Suprapubic skin (tissue), 4 donors: Measurements from ENCODE around the gene MAMLD1. TPM values are rescaled to one million over a fixed set of nuclear protein-coding genes. Genes with fewer than 3 reads are reported as not detected.
A peak's percentile ranks its signal among the peaks of the same experiment; 100 is the strongest.

ENCODE experiments used
- DNase-seq, 2 donors: peaks; one replicate each; pipeline ENCODE4 v3.0.0-alpha.2; 2019; ENCODE audit warnings: low spot score in 2 of 2
- H3K27ac ChIP-seq: fragments of 200-600 bp; sonication (generic); one replicate; pipeline ENCODE4 v1.5.1; 2019
- H3K27me3 ChIP-seq: fragments of 200-600 bp; sonication (generic); one replicate; pipeline ENCODE4 v1.5.1; 2019
- H3K36me3 ChIP-seq: fragments of 200-600 bp; sonication (generic); one replicate; pipeline ENCODE4 v1.5.1; 2019
- H3K4me1 ChIP-seq: fragments of 200-600 bp; sonication (generic); one replicate; pipeline ENCODE4 v1.5.1; 2019
- H3K4me3 ChIP-seq: fragments of 200-600 bp; sonication (generic); one replicate; pipeline ENCODE4 v1.5.1; 2019; ENCODE audit warnings: mild to moderate bottlenecking
- H3K9me3 ChIP-seq: fragments of 200-600 bp; sonication (generic); one replicate; pipeline ENCODE4 v1.5.1; 2019
- EP300 ChIP-seq: sonication (generic); formaldehyde crosslinking; IDR thresholded peaks from one replicate; pipeline ENCODE4 v1.6.1; 2017; ENCODE audit warnings: antibody characterized with exemption
- POLR2A ChIP-seq, 2 donors: fragments of 450-650 bp; IDR thresholded peaks; one replicate each; pipeline ENCODE4 v1.6.1; 2017; ENCODE audit warnings: antibody characterized with exemption in 2 of 2, mild to moderate bottlenecking in 2 of 2, moderate library complexity in 2 of 2
- POLR2AphosphoS5 ChIP-seq, 3 donors: sonication (generic); formaldehyde crosslinking; IDR thresholded peaks; one replicate each; pipeline ENCODE4 v1.6.1; 2017; ENCODE audit warnings: antibody characterized with exemption in 3 of 3
- WGBS: methylation state at CpG from one replicate; pipeline ENCODE4 v1.1.5; 2018; 5-methylcytosine and 5-hydroxymethylcytosine counted together
- total RNA-seq, 4 donors: library from RNA; depleted of rRNA; stranded (reverse); fragments of >200 nt; gene quantifications; one replicate each; pipeline ENCODE4 v1.1.0, GENCODE V29; 2016
- TF ChIP-seq, protein P1 (sequence below), 2 donors: fragments of 200-600 bp in 1 of 2; fragments of 450-650 bp in 1 of 2; sonication (generic) in 1 of 2; IDR thresholded peaks; one replicate each; pipeline ENCODE4 v1.5.1; 2016 to 2019; ENCODE audit warnings: antibody characterized with exemption in 2 of 2, mild to moderate bottlenecking in 1 of 2, moderate library complexity in 1 of 2

MAMLD1 gene
- total RNA-seq, 4 donors from 2014 or later: 0.68 to 4.5 (median 3.4) TPM

DNA sequence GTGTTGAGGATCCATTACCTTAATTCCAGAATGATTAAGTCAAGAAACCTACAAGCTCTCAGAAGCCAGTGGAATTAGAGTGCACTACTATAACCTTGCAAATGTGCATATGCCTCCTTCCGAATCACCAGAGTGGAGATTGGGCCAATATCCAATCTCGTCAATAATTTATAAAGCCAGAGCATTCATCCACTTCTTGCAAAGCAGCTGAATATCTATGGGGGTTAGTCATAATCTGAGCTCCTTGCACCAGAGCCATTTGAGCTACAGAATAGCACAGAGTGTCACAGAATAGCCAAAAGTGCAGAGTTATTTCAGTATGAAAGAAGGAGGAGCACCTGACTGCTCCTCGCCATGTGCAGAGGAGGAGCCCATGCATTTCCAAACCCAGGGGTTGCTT is 136.1 kb downstream of the MAMLD1 start:
- H3K9me3 ChIP-seq: no peaks in the 10 kb centered on the region
- no peak overlapping the region for H3K27ac ChIP-seq
- DNase-seq: no peak
- no peaks in the 10 kb centered on the region for H3K27me3 ChIP-seq
- no peak overlapping the region for H3K4me3 ChIP-seq
- WGBS: 59% methylated on average over 3 of the region's 3 CpGs
- no peak for TF ChIP-seq POLR2A (IDR thresholded peaks at IDR 0.05)
- TF ChIP-seq, protein P1, sequence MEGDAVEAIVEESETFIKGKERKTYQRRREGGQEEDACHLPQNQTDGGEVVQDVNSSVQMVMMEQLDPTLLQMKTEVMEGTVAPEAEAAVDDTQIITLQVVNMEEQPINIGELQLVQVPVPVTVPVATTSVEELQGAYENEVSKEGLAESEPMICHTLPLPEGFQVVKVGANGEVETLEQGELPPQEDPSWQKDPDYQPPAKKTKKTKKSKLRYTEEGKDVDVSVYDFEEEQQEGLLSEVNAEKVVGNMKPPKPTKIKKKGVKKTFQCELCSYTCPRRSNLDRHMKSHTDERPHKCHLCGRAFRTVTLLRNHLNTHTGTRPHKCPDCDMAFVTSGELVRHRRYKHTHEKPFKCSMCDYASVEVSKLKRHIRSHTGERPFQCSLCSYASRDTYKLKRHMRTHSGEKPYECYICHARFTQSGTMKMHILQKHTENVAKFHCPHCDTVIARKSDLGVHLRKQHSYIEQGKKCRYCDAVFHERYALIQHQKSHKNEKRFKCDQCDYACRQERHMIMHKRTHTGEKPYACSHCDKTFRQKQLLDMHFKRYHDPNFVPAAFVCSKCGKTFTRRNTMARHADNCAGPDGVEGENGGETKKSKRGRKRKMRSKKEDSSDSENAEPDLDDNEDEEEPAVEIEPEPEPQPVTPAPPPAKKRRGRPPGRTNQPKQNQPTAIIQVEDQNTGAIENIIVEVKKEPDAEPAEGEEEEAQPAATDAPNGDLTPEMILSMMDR (IDR thresholded peaks at IDR 0.05): no peak
- no peak for TF ChIP-seq POLR2AphosphoS5 (IDR thresholded peaks at IDR 0.05)
- no peak for TF ChIP-seq EP300
- no peaks in the 10 kb centered on the region for H3K36me3 ChIP-seq
- peaks cover 9% of the 10 kb centered on the region for H3K4me1 ChIP-seq

DNA sequence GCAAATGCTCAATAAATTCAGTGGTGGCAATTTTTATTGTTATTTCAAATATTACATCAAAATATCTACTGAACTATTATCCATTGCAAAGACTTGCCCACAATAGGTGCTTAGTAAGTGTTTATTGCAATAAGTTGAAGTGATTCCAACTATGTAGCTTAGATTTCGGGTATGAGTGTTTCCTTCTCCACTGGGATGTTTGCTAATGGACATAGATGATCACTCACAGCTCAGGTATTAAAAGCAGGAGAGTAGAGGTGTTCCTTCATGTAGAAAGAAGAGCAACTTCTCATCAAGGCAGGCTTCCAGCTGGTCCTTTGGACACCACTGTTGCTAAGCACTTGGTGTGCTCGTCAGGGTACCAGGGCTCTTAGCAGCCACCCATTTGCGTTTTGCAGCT is 139.0 kb downstream of the MAMLD1 start:
- no peak for TF ChIP-seq POLR2A (IDR thresholded peaks at IDR 0.05)
- TF ChIP-seq, protein P1 (IDR thresholded peaks at IDR 0.05): no peak
- no peak for TF ChIP-seq POLR2AphosphoS5 (IDR thresholded peaks at IDR 0.05)
- TF ChIP-seq EP300: no peak
- H3K27me3 ChIP-seq: no peaks in the 10 kb centered on the region
- no peak overlapping the region for H3K4me3 ChIP-seq
- H3K9me3 ChIP-seq: no peaks in the 10 kb centered on the region
- no peaks in the 10 kb centered on the region for H3K36me3 ChIP-seq
- peaks cover 13% of the 10 kb centered on the region for H3K4me1 ChIP-seq
- 70% methylated on average over 3 of the region's 3 CpGs for WGBS
- no peak overlapping the region for H3K27ac ChIP-seq
- DNase-seq: no peak

DNA sequence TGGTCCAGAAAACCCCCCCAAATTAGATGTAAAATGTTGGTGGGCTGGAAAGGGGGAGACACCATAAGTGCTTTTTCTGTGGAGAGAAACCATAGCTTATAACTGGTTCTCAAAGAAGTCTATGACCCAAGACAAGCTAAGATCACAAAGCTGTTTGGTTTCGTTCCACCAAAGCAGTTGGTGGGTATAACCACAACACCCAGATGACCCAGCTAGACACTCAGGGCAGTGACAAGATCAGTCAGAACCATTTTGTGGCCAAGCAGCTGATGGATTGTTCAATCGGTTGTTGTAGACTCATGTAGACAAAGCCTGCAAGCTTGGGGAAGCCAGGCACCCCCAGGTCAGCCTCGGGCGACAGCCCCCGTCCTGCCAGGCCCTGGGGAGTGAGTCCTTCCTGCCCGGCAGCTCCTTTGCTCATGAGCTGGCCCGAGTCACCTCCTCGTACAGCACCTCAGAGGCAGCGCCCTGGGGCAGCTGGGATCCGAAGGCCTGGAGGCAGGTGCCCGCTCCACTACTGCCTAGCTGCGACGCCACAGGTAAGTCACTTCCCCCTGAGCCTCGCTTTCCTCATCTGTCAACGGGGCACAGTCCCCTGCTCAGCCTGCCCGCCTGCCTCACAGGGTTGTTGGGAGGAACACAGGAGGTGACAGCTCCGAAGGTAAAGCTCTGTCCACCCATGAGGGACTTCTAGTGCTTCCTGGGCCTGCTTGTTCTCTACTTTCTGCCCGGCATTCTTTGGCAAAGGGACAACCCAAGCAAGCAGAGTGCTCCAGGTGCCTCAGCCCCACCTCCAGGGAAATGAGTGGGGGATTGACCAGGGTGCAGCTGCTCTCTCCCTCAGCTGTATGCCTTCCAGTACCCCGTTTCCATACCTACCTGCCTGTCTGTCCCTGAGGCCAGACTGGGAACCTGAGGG is 140.1 kb downstream of the MAMLD1 start:
- Histone ChIP-seq H3K4me3 (no peak overlapping the region), H3K27ac (no peak overlapping the region), H3K4me1 (peaks cover 19% of the 10 kb centered on the region), H3K36me3 (no peaks in the 10 kb centered on the region), H3K9me3 (no peaks in the 10 kb centered on the region), H3K27me3 (no peaks in the 10 kb centered on the region)
- 87% methylated on average over 9 of the region's 19 CpGs for WGBS
- TF ChIP-seq POLR2AphosphoS5 (IDR thresholded peaks at IDR 0.05) (no peak), POLR2A (IDR thresholded peaks at IDR 0.05) (no peak), EP300 (no peak)
- TF ChIP-seq, protein P1 (IDR thresholded peaks at IDR 0.05): no peak
- no peak for DNase-seq

DNA sequence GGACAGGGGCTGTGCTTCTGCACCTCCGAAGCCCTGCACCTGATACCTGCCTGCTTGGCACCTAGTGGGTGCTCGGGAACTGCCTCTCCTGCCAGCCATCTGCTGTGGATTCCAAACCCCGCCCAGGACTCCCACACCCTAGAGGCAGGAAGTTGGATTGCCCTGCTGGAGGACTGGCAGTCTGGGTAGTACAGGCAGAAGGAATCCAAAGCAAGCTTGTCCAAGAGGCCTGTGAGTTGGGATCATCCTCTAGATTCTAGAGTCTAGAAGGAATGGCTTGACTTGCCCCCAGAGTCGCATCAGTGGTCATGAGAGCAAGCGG is 140.7 kb downstream of the MAMLD1 start:
- H3K27me3 ChIP-seq: no peaks in the 10 kb centered on the region
- H3K36me3 ChIP-seq: no peaks in the 10 kb centered on the region
- no peak for DNase-seq
- H3K4me3 ChIP-seq: no peak overlapping the region
- no peak overlapping the region for H3K27ac ChIP-seq
- no peak for TF ChIP-seq POLR2AphosphoS5 (IDR thresholded peaks at IDR 0.05)
- TF ChIP-seq EP300: no peak
- TF ChIP-seq, protein P1 (IDR thresholded peaks at IDR 0.05): no peak
- TF ChIP-seq POLR2A (IDR thresholded peaks at IDR 0.05): no peak
- WGBS: 83% methylated on average over 2 of the region's 5 CpGs
- peaks cover 25% of the 10 kb centered on the region for H3K4me1 ChIP-seq
- no peaks in the 10 kb centered on the region for H3K9me3 ChIP-seq

DNA sequence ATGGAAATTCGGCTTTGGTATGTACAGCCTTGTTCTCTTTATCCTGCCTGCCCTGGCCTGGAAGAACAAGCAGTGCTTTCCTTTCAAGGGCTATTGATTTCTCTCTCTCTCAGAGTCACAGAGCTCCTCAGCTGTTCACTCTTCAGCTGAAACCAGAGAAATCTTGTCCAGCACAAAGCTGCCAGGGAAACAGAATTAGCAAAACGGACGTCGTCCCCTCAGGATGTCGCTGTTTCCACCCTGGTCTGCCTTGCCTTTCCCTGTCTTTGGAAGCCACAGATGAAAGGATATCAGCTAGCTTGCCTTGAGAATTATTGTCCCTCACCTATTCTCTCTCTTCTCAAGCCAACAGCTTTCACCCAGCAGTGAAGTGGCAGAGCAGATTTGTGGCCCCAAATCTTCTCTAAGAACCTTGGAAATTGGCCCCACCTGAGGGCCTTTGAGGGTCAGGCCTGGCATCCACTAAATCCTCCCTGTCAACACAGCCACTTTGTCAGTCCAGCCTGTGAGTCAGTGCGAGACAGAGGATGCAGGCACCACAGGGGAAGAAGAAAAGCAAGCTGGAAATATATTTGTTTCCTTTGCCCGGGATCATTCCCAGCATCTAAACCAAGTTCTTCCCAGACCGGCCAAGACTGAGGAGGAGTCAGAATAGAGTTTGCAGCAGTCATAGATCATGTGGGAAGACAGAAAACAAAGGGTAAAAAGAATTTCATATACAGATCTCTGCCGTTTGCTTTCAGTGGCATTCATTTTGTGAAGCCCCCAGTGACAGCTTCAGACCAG is 141.5 kb downstream of the MAMLD1 start:
- DNase-seq: no peak
- TF ChIP-seq POLR2AphosphoS5 (IDR thresholded peaks at IDR 0.05): no peak
- TF ChIP-seq POLR2A (IDR thresholded peaks at IDR 0.05): no peak
- TF ChIP-seq, protein P1 (IDR thresholded peaks at IDR 0.05): no peak
- TF ChIP-seq EP300: no peak
- H3K4me3 ChIP-seq: no peak overlapping the region
- 72% methylated on average over 9 of the region's 9 CpGs for WGBS
- H3K36me3 ChIP-seq: no peaks in the 10 kb centered on the region
- H3K9me3 ChIP-seq: no peaks in the 10 kb centered on the region
- H3K27ac ChIP-seq: peak overlapping the region; percentile 24
- peaks cover 25% of the 10 kb centered on the region for H3K4me1 ChIP-seq
- H3K27me3 ChIP-seq: no peaks in the 10 kb centered on the region
